Hematopoietic multipotent progenitor cell treated with erythropoietin and hydrocortisone succinate and interleukin-3 and kit ligand, for 6 days (in vitro differentiated cells): ENCODE data around the gene UPK1B.

Source experiments
- DNase-seq: peaks from one replicate; pipeline ENCODE4 v3.0.0-alpha.2; 2015

UPK1B gene

DNA sequence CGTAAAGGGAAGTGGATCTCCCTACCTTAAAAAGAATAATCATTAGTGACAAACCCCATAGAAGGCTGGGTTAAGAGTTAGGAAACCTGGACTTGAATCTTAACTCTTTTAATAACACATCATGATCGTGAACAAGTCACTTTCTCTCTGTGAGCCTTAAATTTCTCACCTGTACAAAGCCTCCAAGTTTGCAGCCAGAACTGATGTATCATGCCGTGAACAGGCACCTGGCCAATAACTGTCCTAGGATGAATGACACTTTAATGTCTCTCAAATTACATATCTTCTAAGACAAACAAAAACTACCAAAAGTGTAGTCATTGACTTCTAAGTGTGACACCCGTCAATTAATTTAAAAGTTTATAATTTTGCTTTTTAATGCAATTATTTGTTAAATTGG, 3.9 kb downstream of the UPK1B start:
- no peak for DNase-seq

DNA sequence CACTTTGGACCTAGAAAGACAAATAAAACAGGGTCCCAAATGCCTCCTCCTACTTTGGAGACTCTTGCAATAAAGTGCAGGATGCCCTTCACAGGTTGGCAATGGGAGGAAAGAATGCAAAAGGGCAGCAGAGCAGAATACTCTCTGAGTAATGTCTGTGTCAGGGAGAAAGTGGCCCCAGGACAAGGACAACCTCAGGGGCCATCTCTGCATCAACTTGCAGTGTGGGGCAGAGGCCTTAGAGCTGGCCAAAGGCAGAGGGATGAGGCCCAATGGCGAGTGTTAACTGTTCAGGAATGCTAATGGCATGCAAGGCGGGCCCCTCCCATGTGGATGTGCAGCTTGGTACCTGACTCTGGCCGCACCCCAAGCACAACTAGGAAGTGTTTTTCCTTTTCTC, 8.4 kb downstream of the UPK1B start:
- DNase-seq = no peak

DNA sequence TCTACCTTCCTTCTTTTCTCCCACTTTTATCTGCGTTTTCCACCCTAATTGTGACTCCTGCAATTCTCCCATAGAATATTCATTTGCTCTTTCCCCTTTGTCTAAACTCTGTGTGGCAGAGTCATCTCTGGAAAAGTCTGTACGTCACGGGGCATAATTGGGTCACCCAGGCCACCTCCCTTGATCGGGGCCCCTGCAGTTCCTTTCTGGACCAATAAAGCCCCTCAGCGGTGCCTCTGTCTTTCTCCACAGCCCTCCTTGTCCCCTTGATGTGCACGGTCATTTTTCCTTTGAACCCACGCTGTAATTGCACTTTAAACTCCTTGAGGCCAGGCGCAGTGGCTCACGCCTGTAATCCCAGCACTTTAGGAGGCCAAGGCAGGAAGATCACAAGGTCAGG, 10.7 kb downstream of the UPK1B start:
- DNase-seq = no peak

DNA sequence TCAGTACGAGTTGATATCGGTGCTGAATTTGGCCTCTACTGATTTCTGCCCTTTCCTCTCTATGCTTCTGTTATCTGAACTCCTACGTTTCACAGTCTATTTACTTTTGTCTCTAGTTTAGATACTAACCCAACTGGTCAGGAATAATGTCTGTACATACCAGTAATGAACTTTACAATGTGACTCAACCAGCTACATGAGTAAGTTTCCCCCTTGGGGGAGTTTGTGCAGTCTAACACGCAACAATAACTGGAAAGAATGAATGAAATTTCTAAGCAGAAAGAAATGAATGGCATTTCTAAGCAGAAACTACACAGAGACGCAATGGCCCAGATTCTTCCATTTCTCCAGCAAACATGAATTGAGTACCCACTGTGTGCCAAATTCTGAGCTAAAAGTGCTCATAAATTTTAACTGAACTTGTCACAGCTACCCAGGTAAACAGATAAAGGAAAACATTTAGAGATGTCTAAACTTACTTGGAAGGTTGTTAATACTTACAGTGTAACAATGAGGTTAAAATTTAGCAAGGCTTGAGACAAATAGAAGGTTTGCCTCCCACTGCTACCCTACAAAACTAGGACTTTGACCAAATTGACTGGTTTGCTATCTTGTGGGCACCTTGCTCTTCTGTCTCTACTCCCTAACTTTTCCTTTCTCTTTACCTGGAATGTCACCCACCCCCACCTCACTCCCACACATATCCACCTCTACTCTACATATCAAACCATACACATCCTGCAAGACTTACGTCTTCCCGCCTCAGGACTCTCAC, 11.6 kb downstream of the UPK1B start:
- no peak for DNase-seq

DNA sequence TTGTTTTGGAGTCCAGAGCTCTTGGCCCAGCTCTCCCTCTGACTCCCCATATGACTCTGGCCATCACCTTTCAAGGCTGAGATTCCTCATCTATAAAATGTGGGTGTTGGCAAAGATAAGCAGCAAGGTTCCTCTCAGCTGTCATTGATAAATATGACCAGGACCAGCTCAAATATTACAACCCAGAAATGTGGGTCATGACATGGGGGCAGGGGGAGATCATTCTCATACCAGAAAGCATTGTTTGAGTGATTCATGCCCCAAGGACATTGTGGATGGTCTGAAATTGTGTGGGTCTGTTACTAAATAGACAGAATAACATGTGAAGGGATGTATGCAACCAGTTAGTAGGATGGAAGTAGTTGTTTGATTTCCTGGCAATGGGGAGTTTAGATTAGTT, 13.9 kb downstream of the UPK1B start:
- no peak for DNase-seq

DNA sequence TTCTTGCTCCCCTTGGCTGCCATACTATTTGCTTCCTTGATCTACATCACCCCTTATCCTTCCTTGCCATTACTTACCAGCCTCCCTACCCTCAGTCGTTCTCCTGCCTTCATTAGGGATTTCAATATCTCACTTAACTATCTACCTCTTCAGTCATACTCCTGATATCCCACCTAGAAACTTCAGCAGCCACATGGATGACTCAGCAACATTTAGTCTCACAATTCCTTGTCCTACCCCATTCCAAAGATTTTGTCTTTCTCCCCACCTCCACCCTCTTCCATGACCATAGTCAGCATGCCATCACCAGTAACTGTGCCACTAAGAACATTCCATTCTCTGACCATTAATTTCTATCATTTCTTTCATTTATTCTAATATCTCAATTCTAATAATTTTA, 18.4 kb downstream of the UPK1B start:
- no peak for DNase-seq

DNA sequence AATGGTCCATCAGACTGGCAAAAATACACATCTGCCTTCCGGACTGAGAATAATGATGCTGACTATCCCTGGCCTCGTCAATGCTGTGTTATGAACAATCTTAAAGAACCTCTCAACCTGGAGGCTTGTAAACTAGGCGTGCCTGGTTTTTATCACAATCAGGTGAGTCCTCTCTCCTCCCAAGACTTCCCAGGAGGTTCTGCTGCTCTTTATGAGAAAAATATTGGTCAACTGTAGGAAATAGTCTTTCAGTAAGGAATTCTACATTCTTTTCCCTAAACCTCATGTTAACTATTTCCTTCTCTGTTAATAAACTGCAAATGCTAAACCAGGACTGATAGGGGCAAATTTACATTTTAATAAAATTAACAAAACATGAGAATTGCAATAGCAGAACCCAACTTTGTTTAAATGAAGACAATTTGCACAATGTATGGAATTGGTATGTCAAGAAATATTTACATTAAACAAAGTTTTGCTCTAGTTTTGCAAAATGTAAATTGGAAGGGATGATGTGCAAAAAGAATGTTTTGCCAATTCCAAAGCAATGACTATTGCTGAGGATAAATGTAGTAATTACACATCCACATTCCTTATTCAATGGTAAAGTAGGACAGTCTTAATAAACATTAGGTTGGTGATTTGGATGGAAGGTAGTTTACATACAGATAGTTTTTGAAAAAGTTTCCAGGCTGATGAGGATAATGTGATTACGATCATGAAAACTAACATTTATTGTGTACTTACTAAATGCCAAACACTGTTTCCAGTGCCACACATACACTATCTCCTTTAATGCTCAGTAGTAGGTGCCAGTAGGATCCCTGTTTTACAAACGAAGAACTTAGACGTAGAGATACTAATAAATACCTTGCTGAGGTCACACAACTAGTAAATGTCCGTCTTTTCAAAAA, 21.1 kb downstream of the UPK1B start:
- no peak for DNase-seq

DNA sequence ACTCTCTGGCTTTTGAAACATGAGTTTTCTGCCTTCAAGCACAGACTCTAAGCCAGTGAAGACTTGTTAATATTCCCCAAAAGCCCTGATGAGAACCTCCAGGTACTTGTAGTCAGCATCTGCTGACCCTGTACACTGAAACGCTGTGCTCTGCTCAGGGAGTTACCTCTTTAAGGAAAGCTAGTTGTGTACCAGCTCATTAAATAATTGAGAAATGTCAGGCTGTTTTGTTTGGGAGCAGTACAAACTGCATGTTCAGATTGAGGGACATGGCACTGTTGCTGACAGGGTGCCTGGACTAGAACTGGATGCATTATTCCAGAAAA, 21.7 kb downstream of the UPK1B start:
- no peak for DNase-seq

DNA sequence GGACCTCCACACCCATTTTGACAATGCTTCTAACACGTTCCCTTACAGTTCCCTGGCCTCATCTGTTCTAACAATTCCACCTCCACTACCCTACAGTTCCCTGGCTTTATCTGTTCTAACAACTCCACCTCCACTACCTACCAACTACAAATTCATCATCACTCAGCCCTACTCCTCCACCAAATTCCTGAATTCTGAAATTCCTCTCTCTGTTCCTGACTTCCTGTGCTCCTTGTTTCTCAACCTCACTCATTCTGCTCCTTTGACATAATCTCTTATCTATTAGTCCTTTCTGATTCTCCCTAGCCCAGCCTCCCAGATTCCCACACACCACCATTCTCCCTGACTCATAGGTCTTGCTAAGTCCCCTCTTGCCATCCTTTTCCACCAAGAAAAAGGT, 22.5 kb downstream of the UPK1B start:
- DNase-seq = no peak

DNA sequence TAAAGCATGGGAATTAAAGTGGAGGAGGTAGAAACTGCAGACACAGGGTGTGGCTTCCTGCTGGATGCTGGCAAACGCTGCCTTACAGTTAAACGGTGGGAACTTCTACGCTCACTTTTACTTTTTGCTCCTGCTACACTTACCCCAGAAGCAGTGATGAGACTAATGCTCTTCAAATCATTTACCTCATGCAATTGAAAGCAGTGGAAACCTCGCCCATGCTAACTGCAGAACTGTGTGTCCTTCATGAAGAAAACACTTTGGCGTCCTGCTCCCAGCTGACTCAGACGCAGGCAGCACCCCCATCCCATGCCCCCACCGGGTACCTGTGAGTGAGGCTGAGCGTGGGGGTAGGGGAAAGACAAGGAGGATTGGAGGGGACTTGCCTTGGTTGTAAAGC, 31.8 kb downstream of the UPK1B start:
- no peak for DNase-seq

DNA sequence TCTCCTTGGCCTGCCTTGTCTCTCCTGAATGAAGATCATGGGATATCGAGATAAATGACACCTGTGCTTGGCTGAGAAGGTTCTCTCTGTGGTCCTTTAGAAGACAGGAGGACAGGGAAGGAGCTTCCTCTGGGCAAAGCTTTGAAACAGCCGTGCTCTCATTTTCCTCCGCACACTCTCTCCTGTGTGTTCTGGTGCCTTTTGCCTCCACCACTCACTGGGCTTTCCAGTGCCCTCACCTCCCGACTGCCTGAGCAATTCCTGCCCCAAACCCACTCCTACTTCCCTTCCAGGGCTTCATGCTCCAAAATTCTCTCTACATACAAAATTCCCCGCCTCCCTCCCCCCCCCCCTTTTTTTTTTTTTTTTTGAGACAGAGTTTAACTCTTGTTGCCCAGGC, 32.3 kb downstream of the UPK1B start:
- DNase-seq = no peak

DNA sequence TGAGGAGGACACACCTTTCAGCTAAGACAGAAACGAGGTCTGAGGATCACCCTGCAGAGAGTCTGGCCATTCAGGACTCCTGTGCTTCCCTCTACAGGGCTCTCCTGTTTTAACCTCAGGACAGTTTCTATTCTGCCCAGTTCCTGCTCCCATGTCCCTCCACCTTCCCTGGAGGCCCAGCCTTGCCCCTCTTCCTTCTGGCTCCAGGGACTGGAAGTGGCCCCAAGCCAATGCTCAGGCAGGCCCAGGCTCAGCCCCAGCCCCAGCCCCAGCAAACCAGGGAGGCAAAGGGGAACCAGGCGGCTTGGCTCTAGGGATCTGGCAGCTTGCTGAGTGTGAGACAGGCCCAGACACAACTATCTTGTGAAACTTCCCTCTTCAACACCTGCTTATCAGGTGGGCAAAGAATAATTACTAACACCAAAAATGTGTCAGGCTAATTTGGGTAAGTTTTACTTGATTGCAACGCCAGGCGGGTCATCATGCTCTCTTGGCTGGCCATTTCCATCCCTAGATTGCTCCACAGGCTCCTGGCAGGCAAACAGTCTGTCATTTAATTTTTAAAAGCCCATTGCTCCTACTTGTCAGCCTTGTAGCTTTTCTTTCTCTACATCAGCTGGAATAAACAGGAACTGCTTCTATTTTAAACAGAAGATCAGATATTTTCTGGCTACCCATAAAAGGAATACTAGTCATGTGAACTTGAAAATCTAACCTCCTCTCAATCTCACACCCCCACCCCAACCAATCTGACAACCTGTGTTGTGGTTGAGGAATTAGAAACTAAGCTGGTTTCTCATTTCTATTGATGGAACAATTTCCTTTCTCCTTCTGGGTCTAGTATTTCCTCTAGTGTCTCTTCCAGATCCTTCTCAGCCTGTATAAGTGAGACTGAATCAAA, 33.5 kb downstream of the UPK1B start:
- DNase-seq = no peak

DNA sequence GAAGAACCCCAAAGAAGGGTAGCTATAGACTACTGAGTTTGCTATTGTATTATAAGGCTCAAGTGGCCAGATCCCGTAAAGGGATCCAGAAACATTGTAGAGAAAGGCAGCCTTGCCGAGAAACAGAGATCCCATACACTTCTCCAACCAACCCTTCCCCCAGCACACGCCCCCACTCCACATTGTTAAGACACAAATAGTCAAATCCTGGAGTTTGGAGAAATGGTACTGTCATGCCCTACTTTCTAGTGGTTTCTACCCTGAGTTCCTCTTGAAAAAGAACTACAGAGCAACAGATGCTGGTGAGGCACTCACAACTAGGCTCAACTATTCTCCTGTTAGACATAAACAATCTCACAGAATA, 34.1 kb downstream of the UPK1B start:
- no peak for DNase-seq

DNA sequence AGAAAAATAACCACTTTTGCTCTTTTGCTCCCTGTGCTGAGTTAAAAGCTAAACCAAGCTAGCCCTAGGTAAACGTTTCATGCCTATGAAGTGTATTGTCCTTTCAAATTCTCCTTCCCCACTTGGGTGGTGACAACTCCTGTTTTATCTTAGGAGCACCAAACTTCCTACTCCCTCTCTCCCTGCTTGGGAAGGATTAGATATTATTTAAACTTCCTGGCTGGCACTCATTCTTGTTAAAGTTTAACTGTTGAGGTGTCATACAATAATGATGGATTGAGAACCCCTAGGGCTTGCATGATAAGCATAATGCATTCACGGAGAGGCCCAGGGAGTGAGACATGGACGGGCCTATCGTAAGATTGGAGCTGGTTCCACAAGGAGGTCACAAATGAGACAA, 37.8 kb downstream of the UPK1B start:
- DNase-seq = no peak

DNA sequence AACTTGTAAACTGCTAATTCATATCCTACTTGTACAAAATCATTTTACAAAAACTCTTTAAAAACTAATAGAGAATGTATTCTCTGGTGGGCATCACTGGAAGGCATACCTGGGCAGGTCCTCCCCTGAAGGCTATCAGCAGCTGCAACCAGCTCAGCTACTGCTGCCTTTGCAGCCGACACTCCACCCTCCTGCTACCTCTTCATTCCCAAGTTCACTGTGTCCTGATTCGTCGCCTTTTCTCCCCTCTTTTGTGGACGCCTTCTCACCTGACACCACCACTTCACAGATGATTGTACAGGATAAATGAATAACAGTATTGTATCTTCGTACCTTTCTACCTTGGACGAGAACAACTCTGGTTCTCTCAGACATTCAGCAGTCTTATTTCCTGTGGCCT, 38.4 kb downstream of the UPK1B start:
- DNase-seq = no peak

DNA sequence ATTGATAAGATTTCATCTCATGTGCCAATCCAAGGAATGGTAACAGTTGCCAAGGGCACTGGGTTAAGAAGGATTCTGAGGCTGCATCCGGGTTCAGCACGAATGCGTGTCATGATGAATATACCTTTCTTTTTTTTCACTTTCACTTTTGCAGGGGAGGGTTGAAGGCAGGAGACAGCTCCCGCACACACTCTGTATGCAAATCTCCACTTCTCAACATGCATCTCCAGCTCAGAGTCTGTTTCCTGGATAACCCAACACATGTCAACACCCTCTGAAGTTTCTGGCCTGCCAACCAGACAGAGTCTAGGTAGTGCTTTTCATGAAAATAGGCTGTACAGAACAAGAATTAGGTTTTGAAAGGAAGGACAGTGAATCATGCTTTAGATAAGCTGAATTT, 45.7 kb downstream of the UPK1B start:
- no peak for DNase-seq

DNA sequence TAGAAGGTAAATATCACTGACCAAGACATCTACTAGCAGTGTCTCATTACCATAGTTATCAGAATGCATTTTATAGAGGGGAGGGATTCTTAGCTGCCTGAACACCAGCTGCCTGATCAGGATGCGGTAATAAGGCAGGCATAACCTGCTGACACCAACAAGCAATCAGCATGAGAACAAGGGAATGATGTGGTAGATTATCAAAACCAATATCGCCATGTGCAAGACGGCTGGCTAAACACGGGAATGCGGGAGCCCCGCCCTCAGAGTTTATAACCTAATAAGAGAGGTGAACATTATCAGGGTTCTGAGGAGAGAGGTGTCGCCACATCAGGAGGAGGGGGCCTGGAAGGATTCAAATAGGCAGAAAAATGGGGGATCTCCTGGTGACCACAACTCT, 46.8 kb downstream of the UPK1B start:
- no peak for DNase-seq

DNA sequence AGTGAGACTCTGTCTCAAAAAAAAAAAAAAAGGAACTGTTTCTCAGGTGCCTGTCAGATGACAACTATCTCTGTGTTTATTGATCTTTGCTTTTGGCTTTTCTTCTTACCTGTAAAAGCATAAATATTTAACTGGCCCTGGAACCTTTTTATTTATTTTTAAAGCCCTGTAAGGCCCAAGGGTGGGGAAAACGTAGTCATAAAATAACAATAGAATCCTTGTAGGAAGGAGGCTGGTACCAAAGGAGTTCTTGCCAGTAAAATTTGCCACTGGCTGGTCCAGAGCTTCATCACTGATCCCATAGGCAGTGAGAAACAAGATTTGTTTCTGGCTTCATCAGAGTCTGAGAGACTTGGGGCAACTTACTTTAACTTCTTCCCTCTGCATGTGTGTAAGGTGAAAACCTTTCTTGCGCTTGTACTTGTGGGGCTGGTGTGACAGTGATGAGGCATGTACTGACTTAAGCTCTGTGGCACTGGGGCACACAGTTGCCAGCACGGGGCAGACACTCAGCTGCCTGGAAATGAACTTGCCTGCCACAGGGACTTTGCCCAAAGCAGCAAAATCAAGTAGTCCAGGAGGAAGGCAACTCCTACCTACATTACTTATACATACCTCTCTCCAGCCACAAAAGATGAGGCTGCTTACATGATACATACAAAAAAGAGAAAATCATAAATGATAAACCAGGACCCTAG, 47.7 kb downstream of the UPK1B start:
- DNase-seq = no peak

DNA sequence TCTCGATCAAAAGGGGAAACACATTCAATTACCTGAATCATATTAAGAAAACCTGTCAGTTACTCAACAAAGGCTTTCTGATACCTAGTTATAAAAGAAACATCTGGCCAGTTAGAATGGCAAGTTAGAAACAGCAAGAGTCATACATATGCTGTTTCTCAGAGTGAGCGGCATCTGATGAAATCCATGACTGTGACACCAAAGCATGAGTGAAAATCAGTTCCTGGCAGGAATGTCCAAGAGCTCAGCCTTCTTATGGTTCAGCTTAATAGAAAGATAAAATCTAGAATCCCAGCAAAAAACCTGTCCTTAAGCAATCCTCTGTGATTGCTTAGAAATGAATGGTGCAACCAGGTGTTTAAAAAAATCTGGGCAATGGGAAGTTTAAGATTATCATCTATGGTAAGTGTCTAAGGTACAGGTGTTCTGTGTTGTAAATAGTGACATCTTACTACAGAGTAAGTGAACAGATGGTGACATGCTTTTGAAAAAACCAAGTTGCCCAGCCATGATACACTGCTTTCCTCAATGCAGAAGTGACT, 48.5 kb downstream of the UPK1B start:
- no peak for DNase-seq

DNA sequence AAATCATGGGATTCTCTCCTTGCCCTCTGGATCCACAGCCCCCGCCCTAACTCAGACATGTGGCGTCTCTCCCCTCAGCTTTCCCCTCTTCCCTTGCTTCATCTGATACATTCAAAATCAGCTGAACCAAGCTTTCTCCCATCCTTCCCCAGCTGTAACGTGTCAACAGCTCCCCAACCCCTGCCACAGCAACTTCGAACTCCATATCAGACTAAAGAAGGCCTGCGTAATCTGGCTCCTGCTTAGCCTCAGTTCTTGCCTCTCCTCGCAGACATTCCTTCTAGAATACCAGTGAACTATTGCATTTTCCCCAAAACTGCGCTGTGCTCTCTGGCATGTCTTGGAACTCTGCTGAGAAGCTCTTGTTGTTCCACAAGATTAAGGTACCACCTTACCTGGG, 49.0 kb downstream of the UPK1B start:
- DNase-seq = no peak

DNA sequence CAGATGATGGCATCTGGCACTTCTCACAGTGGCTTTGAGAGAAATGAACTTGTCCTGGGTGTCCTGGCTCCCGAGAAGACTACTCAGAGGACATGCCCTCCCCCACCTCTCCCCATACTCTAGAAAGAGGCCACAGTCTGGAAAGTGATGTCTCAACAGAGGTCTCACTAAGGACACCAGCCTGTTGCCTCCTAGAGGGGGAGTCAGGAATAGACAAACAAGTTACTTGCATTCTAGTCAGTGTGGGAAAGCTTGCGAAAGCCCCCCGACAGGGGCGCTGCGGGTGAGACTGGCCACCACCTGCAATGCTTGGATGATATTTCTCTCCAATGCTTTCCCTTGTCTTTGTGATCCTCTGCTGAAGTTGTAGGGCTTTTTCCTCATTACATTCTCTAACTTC, 50.1 kb downstream of the UPK1B start:
- no peak for DNase-seq

DNA sequence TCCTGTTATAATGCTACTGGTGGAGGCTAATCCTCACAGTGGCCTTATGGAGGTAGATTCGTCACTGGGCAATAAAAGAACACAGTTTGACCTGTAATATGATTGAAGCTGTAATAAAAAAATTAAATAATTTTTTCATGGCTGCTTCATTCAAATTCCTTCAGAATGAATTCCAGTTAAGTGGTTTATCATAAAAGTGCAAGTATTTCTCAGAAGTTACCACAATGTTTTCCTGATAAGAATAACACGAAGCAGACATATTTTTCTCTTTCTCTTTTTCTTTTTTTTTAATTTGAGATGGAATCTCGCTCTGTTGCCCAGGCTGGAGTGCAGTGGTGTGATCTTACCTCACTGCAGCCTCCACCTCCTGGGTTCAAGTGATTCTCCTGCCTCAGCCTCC, 51.7 kb downstream of the UPK1B start:
- DNase-seq = peak; percentile 55
